T1000 (cell line): ENCODE data around the gene CTSA.
"Not testable (repeated sequence)": the region's sequence is repeated elsewhere in the genome, so short reads cannot be mapped to it uniquely, and the experiment has no call there.

Experiments used
- DNase-seq: peaks from one replicate; lab custom pipeline; 2025; ENCODE audit warnings: mixed read lengths; lab: John Stamatoyannopoulos, UW

CTSA gene

DNA sequence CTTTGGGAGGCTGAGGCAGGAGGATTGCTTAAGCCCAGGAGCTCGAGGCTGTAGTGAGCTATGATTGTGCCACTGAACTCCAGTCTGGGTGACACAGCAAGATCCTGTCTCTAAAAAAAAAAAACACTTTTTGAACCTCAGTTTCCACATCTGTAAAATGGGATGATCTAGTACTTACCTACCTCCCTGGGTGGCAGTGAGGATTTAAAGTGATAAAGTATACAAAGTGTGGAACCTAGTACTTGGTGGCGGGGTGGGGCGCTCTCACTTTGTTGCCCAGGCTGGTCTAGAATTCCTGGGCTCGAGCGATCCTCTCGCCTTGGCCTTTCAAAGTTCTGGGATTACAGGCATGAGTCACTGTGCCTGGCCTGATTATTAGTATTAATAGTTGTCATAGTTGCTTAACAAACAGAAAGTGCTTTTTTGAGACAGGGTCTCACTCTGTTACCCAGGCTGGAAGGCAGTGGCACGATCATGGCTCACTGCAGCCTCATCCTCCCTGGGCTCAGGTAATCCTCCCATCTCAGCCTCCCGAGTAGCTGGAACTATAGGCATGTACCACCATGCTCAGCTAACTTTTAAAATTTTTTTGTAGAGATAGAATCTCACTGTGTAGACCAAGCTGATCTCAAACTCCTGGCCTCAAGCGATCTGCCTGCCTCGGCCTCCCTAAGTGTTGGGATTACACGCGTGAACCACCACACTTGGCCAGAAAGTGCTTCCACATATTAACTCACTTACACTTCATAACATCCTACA, 27.8 kb downstream of the CTSA start:
- DNase-seq, result no peak

DNA sequence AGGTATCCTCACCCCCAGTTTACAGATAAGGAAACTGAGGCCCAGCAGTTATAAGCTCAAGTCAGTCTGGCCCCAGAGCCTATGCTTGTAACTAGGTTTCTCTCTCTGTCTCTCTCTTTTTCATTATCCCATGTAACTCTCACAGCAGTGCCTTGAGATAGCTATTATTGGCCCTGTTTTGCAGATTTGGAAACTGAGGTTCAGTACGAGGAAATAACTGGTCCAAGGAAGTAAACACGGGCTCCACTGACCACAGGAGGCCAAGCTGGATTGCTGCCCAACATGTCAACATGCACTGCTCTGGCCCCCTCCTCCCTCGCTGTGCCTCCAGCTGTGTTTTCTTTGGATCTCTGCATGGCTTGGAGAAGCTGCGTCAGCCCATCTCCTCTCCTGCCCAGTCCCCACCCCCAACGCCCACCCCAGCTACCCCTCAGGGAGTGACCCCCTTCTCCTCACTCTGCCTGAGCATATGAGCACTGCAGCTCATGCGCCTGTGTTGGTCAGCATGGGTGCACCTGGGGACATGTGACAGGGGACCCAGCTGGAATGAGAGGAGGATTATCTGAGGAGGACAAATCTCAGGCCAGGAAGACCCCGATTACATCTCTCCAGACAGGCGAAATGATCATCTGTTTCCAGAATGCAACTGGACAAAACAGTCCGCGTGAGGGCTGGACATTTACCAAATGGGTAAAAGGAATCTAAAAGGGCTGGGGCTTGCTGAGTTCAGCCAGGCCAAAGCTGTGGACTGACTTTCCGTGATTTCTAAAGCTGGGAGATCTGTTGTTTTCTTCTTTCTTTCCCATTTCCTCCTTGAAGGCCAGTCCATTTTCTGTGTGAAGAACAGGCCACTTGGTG, 28.6 kb downstream of the CTSA start:
- DNase-seq, result no peak

DNA sequence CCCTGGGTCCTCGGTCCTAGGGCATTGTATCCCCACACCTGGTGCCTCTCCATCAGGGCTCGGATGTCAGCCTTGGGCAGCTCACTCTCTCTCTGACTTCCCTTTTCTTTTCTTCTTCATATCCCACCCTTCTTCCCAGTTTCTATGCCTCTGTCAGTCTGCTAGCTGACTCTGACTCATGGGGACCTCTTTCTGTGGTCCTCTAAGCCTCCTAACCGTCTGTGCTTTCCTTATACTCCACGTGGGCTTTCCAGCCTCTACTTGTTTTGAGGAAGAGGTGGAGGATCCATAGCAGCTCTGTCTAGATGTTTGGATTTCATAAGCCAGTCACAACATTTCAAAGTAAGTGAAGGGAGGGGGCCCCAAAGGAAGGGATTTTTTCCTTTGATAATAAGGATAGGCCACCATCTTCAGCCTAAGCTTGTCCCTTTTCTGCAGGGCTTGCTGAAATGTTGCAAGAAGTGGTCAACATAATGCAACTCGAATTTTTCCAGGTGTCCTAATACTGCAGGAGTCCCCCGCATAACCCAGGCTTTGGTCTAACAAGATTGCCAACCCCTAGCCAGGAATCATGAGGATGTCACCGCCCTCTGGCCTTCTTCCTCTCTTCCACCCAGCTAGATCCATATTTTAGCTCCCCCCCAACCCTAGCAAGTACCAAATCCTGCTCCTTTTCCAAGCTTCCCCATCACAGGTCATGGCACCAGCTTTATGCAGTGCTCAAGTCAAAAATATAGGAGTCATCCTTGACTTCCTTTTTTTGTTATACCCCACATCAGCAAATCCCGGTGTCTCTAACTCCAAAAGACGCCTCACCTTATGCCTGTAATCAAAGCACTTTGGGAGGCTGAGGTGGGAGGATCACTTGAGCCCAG, 29.6 kb downstream of the CTSA start:
- no peak for DNase-seq

DNA sequence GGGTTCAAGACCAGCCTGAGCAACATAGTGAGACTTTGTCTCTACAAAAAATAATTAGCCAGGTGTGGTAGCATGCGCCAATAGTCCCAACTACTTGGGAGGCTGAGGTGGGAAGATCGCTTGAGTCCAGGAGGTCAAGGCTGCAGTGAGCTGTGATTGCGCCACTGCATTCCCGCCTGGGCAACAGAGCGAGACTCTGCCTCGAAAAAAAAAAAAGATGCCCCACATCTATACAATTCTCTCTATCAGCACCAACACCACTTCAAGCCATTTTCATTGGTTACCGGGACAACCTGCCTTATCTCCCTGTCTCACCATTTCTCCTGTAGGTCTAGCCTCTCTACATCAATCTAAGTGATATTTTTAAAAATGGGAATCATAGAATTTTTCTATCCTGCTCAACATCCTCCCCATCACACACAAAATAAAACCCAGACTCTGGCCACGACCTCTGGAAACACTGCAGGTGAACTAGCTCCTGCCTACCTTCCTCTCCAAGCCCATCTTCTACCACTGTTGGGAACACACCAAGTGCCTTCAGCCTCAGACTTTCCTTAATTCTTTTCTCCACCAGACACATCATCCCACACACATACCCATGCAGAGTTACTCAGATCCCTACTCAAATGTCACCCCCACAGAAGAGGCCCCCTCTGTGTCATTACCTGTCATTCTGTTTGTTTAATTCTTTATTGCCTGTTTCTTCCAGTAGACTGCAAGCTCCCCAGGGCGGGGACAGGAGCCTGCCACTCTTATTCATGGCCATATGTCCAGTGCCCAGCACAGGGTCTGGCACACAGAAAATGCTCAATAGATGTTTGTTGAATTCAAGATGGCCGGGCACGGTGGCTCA, 30.4 kb downstream of the CTSA start:
- no peak for DNase-seq

DNA sequence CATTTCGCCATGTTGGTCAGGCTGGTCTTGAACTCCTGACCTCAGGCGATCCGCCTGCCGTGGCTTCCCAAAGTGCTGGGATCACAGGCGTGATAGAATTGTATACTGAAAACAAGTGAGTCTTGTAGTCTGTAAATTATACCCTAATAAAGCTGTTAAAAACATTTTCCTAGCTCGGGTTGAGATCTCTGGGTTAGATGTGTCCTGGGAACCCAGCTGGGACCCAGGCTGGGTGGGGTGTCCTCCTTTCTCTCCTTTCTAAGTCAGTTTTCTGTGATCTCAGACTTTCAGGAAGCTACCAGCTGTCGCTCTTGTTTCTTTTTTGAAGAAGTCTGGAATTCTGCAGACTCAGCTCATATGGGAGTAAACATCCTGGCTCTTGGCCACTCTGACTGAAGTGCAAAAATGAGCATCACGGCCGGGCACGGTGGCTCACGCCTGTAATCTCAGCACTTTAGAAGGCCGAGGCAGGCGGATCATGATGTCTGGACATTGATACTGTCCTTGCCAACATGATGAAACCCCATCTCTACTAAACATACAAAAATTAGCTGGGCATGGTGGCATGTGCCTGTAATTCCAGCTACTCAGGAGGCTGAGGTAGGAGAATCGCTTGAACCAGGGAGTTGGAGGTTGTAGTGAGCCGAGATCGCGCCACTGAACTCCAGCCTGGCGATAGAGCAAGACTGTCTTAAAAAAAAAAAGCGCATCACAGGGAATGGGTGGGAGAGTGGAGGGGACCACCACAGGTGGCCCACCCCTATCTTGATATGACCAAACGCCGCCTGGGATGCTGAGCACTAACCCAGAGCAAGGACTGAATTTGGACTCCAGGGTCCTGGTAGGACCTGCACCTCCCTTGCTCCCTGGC, 33.5 kb downstream of the CTSA start:
- no peak for DNase-seq

DNA sequence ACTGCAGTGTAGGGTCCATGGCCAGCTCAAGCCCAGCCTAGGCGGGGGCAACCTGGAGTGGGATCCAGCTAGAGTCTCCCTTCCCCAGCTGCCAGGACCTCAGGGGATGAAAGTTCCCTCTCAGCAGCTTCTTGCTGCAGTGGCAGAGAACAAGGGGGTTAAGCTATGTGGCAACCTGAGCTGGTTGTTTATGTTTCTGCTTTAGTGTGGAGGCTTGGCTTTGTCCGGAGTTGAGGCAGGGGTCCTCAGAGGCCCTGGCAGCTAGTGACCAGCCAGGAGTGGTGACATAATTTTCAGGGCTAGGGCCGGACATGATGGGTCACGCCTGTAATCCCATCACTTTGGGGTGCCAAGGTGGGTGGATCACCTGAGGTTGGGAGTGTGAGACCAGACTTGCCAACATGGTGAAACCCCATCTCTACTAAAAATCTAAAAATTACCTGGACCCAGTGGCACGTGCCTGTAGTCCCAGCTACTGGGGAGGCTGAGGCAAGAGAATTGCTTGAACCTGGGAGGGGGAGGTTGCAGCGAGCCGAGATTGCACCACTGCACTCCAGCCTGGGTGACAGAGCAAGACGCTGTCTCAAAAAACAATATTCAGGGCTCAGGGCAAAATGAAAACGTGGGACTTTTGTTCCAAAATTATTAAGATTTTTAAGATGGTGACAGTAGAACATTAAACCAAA, 34.8 kb downstream of the CTSA start:
- DNase-seq, result no peak

DNA sequence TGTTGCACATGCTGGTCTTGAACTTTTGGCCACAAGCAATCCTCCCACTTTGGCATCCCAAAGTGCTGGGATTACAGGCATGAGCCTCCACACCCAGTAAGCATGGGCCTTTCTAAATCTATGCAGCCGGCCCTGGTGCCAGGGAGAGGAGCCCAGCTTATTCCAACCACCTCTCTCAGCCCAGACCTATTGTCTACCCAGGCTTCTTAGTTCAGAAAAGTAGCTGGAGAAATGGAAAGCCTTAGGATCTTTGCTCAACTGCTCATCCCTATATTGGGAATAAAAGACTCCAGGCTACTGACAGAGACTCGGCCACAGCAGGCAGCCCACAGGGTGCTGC, 35.6 kb downstream of the CTSA start:
- no peak for DNase-seq

DNA sequence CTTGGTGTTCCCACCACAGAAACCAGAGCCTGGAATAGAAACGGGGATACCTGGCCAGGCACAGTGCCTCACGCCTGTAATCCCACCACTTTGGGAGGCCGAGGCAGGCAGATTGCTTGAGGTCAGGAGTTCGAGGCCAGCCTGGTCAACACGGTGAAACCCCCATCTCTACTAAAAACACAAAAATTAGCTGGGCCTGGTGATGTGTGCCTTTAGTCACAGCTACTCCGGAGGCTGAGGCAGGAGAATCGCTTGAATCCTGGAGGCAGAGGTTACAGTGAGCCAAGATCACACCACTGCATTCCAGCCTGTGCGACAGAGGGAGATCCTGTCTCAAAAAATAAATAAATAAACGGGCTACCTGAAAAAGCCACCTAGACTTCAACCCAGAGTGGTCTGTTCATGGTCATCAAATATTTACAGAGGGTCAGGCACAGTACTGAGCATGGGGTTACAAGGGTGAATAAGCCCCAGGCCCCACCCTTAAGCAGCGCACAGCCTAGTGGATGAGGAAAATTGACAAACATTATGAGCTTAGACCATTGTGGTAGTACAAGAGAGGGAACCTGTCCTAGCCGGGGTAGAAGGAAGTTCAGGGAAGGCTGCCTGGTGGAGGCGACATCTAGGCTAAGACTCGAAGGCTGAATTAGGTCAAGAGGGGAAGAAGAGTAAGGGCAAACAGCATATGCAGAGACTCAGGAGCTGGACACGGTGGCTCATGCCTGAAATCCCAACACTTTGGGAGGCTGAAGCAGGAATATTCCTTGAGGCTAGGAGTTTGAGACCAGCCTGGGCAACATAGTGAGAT, 36.1 kb downstream of the CTSA start:
- no peak for DNase-seq

DNA sequence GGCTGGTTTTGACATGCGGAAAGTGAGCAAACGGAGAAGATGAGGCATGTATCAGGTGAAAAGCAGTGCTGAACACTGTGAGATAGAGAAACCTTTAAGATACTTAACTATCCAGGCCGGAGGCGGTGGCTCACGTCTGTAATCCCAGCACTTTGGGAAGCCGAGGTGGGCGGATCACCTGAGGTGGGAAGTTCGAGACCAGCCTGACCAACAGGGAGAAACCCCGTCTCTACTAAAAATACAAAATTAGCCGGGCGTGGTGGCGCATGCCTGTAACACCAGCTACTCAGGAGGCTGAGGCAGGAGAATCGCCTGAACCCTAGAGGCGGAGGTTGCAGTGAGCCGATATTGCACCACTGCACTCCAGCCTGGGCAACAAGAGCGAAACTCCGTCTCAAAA, 40.5 kb downstream of the CTSA start:
- not testable (repeated sequence) for DNase-seq

DNA sequence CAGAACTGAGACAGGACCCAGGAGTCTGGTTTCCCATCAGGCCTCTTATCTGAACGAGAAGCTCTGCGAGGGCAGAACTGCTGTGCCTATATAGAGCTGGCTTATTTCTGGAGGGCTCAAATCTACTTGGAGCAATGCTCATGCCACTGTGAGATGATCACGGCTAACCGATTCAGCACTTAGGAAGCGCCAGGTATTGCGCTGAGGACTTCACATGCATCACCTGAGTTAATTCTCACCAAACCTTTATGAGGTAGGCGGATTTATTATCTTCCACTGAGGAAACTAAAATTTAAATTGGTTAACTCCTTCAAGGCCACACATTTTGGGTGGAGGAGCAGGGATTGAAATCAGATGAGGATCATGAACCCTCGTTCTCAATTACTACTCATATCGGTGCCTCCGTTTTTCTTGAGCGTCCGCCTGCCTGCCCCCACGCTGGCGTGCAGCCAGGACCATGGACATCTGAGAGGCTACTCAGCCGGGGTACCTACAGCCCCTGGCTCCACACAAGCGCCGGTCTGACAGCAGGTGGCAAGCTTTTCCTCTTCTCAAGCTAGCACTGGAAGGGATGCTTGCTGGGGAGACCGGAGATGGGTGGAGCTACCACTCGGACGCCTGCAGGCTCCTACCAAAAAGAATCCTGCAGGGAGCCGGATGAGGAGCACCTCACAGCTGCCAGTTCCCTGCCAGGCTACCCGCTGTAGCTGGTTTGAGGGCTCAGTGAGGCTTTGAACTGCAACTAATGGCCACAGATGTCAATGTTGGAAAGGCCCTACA, 42.3 kb downstream of the CTSA start:
- peak; percentile 52 for DNase-seq

DNA sequence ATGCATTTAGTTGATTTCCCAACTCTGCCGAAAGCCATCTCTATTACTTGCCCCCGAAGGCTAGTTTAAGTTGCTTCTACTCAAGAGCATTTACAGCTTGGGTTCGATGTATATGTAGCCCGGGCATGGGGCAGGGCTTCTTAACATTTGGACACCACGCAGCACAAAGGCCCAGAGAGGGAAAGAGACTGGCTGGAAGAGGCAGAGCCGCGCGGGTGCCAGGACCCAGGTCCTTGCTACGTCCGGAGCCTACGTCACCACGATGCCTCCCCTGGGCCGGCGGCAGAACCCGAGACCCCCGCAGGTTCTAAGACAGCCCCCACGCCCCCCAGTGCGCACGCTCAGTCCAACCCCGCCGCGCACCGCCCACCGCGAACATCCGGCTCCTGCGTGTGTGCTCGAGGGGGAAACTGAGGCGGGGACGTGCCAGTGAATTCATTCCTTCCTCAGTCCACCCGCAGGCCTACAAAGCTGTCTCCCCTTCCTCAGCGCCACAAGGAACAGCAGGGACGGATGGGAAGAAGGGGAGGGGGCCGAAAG, 43.0 kb downstream of the CTSA start:
- DNase-seq, result no peak

DNA sequence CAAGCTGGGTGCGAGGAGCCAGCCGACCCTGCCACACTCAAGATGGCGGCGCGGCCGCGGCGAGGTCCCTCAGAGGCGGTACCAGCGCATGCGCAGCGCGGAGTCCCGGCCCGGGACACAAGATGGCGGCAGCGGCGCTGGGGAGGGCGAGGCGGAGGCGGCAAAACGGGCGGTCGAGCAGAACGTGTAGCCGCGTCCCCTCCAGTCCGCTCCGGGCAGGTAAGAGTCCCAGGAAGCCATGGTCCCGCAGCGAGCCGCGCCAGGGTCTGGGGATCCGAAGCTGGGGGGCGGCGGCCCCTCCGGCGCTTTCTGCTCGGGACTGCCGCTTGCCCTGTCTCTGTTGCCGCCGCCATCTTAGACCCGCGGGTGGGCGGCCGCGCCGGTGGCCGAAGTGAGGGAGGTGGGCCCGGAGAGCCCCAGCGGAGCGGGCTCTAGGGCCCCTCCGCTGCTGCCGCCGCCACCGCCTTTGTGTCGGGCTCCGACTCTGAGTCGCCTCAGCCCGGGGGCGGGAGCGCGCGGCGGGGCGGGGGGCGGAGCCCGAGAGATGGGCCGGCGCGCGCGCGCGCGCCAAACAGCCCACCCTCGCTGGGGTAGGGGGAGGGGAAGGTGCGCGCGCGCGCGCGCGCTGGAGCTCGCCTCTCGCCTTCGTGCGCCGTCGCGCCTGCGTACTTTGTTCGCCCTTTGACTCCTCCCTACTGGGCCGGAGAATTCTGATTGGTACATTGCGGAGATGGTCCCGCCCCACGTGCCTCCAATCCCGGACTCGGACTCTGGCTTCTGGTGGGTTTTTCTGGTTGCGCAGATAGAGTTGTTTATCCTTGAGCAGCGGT, 43.7 kb downstream of the CTSA start, which contains the start of gene PCIF1:
Gene PCIF1, plus strand, starts transcription at position 98 of the 830 bp plus-strand sequence. CDS start 4,317 bp downstream, outside the sequence.
- DNase-seq, result peak; percentile 99

DNA sequence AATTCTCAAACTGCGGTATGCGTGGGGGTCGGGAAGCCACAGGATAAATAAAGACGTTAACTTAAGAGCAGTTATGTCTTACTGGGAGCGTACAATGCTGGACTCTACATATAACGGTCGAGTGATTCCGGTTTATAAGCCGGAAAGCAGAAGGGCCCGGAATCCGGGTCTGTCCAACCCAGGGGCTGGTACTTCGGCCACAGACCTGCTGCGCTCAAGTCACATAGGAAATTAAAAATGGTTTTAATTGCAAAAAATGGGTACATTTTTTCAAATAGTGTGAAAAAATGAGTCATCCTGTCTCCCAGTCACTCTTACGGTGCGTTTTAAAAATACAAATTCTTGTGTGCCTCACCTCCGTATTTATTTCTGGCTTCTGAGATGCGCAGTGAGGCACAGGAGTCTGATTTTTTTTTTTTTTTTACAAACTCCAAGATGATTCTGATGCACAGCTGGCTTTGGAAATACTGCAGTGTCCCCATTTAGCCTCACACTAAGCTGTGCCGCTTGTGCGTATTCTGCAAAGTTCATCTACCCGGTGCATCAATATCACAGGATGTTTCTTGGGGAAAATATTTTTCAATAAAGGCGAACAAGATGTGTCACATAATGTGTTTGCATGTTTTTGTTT, 44.4 kb downstream of the CTSA start:
- DNase-seq, result no peak

DNA sequence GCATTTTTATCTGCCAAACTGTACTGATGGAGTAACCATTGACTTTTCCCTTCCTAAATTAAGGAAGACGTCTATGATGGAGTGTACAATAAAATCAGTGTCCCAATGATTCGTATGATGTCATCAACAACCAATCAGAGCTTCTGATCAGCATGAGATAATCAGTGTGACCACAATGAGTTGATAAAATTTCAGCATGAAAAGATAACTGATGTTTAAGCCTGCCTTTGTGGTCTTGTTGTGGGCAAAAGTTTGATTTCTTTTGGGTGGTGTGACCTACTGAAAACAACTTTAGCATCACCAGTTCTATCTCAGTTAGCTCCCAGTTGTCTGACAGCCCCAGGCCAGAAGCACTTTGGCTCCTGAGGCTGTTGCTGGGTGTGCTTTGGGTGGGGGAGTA, 46.6 kb downstream of the CTSA start:
- DNase-seq, result no peak

DNA sequence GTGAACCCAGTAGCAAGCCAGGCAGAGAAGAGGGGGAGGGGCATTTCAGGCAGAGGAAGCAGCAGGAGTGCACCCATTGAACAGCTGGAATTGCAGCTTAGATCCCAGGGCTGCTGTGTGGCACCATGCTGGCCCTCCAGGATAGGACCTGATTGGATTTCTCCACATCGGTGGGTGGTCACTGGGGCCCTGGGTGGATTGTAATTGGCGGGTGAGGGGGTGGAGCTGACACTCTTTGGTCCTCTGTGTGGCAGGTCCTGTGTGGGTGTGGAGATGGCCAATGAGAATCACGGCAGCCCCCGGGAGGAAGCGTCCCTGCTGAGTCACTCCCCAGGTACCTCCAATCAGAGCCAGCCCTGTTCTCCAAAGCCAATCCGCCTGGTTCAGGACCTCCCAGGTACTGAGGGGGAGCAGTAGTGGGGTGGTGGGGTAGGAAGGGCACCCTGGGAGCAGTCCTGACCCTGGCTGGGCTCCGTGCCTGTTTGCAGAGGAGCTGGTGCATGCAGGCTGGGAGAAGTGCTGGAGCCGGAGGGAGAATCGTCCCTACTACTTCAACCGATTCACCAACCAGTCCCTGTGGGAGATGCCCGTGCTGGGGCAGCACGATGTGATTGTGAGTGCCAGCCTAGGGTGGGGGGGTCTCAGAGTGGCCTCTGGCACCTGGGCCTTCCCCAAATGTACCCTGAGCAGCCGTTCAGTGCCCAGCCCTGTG, 47.7 kb downstream of the CTSA start:
- no peak for DNase-seq

DNA sequence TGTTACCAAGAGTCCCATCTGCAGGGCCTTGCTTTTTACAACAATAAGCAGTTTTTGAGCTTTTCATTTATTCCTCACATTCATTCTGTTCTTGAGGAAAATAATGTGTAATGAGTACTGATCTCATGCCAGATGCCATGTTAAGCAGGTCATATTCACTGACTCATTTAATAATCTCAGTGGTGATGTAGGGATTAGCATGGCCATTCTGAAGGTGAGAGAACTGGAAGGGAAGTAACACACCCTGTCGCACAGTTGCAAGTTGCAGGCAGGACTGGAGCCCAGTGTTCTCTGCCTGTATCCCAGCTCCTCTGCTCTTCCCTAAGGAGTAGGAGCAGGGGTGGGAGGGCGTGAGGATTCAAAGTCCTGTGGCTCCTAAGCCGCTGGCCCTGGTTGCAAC, 48.9 kb downstream of the CTSA start:
- DNase-seq, result no peak
